Forelimb muscle (tissue), 1 donor: ENCODE data around the gene IGSF10. TPM values are rescaled to one million over a fixed set of nuclear protein-coding genes. Genes with fewer than 3 reads are reported as not detected.

Source experiments
- DNase-seq: peaks from one replicate; pipeline ENCODE4 v3.0.0-alpha.2; 2013; ENCODE audit warnings: low read depth
- polyA plus RNA-seq: library from polyadenylated mRNA; unstranded; fragments of 120-200 nt; gene quantifications from one replicate; pipeline ENCODE4 v1.2.1, GENCODE V29; 2013; ENCODE audit not compliant: insufficient read length

IGSF10 gene
- polyA plus RNA-seq, 1 donor, result 5.5 TPM

DNA sequence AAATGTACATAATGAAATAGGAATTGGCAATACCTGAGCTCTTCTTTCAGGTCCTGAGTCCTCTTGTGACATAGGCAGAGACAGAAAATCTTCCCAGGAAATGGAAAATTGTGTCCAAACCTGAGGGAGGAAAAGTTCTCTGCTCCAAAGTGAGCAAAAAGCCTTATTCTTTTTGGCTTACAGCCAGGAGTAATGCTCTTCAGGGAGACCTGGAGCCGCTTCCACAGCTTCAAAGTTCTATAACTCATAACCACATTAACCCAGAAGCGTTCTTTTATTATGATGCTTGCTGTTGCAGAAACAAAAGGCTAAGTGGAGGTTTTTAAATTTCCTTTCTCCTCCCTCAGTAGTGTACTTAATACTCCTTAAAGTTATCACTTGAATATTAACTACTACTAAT, 633 bp downstream of the IGSF10 start:
- DNase-seq, result no peak

DNA sequence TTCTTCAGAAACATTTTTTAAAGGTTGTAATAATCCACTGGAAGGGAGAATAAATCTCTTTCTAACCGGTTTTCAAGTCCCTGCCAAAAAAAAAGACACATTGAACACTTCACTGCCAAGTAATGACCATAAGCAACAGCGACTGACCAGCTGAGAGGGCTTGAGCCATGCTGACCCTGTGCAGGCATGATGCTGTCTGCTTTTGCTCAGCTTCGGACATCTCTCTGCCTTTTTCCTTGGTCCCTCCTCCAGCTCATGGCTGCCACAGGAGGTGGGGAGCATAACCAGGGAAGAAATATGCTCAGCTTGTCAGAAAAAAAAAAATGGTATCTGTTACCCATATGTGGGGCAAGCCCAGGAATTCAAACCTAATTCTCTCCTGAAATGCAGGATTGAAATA, 1.5 kb downstream of the IGSF10 start:
- no peak for DNase-seq

DNA sequence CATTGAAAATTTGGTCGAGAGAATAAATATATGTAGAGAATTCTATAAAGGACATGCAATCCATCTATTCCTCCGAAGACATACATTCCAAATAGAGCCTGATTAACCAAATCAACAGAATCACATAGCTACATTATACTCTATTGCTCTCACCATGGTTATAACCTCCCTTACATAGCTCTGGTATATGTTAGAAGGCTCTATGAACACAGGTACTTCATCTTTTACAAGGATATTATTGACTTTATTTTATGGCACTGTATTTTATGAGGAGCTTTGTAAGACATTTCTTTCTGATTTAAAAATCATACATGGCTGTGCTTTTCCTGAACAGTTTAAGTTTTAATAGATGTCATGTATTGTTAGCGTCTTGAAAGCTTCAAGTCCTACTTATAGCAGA, 4.8 kb downstream of the IGSF10 start:
- DNase-seq, result no peak

DNA sequence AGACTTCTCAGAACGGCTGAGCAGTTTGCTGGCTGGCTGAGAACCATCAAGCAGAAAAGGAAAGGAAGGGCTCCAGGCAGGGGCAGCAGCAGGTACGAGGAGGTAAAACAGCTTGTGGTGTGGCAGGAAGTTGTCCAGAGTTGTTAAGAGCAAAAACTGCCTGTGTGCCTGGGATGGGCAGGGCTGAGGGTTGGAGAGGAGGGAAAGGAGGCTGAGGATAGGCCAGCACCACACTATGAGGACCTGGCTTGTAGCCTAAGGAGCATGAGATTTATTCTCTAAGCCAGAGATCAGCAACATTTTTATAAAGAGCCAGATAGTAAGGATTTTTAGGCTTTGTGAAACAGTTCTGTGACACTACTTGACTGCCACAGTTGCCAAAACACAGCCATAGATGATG, 8.0 kb downstream of the IGSF10 start:
- DNase-seq, result no peak

DNA sequence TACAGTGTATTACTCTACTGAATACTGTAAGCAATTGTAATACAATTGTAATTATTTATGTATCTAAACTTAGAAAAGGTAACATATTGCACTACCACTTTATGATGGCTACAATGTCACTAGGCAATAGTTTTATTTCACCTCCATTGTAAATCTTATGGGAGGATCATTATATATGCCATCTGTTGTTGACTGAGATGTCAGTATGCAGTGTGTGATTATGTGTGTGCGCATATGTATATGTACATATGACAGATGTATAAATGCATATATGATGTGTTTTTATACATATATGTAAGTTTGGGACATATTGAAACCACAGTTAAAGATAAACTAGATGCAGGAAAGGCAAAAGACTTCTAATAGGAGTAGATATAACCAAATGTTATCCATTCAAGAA, 8.5 kb downstream of the IGSF10 start:
- no peak for DNase-seq

- DNase-seq, result no peak
Observed at GRCh38 chr3:151446002-151446340, 14.9 kb downstream of the IGSF10 start.

GRCh38 chr3:151445273-151446001, 15.4 kb downstream of the IGSF10 start:
- no peak for DNase-seq

DNA sequence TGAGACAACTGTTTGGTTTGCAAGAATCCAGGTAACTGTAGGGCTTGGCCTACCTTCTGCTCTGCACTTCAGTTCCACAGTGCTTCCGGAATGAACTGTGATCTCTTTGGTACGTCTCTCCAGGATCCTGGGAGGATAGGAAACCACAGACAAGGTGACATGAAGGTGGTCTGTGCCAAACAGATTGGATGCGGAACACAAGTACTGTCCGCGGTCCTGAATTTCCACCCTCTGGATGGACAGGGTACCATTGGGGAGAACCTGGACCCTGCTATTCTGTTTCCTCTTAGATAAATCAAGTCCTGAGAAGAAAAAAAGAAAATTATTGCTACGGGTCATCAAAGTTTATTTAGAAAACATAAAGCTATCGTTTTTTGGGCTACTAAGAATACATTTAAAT, 17.3 kb downstream of the IGSF10 start:
- DNase-seq, result no peak

DNA sequence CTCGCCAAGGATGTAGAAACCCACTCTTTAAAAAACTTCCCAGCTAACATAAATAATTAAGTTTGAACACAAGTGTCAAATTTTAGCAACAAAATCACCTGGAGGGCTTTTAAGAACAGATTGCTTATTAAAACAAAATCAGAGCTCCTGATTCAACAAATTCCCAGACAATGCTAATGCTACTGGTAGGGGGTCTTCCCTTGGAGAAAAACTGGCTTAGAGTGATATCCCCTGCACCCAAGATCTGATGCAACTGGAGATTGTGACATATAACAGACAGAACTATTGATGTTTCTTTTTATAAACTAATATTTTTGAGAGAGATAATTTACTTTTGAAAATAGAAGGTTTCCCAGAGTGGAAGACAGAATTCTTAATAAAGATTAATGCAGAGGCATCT, 19.9 kb downstream of the IGSF10 start:
- DNase-seq, result no peak

DNA sequence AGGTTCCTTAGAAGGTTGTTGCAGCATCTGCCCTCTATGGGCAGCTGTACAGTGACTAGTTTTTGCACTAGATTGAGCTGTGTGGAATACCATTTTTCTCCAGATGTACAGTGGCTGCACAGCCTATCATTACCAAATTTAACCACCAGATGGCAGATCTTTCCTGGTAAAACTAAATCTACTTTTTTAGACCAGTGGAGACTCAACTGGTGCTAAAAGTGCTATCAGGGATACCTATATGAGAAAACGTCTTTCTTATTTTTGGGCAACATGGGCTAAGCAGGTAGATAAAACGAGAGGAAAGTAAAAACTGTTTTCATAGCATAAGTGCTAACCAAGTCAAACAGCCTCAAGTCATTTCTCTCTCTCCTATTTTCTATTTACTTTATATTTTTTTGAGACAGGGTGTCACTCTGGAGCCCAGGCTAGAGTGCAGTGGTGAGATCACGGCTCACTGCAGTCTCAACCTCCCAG, 21.2 kb downstream of the IGSF10 start:
- DNase-seq, result peak; percentile 61

DNA sequence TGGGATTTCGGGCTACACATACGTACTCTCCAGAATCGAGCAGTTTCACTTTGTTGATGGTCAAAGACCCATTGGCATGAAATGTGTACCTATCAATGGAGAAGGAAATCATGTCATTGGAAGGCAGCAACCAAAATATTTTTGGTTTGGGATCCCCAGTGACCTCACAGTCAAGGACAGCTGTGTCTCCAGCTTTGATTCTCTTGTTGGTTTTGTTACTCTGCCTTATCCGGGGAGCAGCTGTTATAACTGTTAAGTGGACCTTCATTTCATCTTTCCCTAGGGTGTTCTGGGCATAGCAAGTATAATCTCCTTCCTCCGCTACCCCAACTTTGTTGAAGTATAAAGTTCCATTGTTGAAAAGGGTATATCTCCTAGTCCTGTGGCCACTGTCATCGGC, 23.0 kb downstream of the IGSF10 start:
- DNase-seq, result no peak

- DNase-seq, result no peak
Observed at GRCh38 chr3:151436675-151437446, 24.0 kb downstream of the IGSF10 start.

DNA sequence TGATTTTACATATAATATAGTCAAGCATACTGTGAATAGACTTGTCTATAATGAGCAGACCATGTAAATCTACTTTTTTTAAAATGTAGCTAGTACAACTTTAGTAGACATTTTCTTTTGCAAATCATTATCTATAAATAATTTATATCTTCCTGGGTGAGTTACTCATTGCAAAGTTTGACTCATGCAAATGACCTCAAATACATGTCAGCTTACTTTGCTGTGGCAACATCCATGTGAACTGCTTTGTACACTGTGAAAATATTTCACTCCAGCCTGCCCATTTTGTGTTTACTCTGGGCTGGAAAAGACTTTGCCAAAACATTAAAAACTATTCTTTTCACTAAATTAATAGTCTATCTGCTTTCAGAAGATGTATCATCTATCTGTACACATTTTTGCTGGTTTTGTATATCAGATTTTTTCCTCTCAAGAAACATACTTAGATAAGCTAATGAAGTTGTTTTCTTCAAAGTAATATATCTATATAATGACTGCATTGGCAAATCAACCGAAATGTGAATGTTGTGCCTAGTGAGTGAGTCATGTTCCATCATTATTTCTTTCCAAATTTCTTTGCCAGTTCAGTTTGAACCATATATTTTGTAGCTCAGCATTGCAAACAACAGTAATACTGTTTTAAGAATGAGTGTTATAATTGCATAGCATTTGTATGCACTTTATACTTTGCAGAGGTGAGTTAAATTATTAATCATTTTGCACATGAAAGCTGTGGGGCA, 26.5 kb downstream of the IGSF10 start:
- DNase-seq, result no peak

DNA sequence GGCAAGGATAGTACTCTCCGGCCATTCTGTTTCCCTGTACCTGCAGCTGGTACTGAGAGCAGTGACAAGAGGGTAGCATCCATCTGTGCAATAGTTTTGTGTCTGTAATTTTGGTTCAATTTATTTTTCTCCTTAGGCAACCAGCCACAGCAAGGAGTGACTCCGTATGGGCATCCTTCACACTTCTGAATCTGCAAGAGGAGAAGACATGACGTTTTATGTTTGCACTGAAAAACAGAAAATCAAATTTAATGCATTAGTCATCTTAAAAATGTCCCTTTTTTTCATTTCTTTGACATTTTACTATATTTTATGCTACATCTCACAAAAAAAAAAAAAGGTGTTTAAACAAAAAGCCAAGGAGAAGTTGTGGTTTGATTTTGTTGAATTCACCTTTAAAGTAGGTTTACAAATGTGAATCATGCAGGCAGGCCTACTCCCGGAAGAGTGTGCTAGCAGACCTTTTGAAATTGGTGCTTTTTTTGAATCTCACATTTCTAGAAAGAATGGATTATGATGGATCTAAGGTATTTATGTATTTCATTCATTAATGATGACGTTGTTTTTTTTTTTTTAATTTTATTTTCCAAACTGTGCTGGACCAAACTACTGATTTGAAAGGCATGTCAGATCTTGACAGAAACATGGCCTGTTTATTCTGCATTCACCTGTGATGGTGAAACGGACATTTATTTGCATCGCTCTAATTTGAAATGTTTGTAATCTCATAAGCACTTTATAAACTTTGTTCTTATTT, 28.1 kb downstream of the IGSF10 start:
- no peak for DNase-seq

DNA sequence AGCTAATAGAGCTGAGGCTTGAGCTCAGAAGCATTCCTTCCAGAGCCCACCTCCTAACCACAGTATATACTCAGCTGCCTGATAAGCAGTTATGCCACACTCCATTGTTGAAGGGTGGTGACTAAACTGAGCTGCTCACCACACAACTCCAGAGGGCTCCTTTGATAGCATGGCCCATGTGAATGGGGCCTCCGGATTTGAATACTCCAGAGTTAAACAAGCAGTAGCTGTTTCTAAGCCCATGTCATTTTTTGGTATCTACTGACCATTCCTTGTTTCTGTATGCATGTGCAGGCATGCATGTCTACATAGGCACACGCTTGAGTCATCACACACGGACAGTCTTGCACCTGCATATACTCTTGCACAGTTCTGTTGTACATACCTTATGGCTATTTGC, 28.9 kb downstream of the IGSF10 start:
- no peak for DNase-seq

DNA sequence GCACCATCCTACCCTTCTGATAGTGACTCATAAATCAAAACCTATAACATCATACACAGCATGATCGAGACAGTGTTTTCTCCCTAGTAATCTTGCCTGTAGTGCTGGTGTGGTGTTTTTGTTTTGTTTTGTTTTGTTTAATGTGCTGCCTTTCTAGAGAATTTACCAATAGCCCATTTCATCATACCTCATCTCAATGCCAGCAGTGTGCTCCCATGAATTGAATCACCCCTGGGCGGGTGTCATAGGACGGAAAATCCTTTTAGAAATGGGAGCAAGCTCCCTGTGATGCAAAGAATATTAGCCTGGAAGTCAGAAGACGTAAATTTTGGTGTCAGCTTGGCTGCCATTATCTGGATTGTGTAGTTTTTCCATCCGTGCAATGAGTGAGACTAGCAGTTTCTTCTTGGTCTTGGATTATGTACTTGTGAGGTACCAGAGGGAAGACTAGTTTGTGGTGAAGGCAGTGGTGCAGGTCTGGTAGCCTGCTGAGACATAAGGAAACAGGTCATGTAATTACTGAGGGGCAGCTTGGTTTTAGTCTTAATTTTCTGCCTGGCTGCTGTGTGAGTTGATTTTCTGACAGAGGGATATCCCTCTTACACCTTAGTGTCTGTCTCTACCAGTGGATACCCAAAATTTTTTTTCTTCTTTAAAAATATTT, 29.9 kb downstream of the IGSF10 start:
- no peak for DNase-seq

DNA sequence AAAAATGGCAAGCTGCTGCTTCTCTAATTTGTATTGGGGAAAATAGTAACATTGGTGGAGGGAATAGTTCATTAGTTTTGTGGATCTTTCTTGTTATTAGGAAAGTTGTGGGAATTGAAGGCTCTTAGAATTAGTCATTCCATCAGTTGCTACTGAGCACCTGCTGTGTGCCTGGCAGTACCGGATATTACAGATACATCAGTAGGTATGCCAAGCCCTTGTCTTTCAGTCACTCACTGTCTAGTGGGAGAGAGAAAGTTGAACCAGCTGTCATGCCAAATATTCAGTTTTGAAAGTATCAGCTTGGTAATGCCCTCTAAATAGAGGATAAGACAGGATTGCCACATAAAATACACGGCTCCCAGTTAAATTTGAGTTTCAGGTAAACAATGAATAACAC, 32.5 kb downstream of the IGSF10 start:
- no peak for DNase-seq

GRCh38 chr3:151426341-151426657, 34.6 kb downstream of the IGSF10 start:
- no peak for DNase-seq

- no peak for DNase-seq
Observed at GRCh38 chr3:151425627-151426340, 35.1 kb downstream of the IGSF10 start.

- DNase-seq, result no peak
Observed at GRCh38 chr3:151423091-151423490, 37.8 kb downstream of the IGSF10 start.

DNA sequence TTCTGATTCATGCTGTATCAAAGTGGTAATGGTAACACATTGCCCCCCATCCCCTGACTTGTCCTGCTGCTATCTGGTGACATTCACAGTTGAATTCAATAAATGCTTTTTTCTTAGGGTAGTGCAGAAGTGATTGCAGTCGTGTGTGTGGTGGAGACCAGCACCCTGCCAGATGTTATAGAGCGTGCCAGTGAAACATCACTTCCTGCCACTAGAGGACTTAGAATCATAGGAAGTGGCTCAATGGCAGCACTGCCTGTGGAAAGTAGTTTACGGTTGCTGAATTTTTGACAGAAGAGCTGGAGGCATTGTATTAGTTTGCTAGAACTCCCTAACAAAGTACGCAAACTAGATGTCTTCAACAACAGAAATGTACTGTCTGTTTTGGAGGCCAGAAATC, 38.9 kb downstream of the IGSF10 start:
- DNase-seq, result no peak
